Transverse colon (tissue), 4 donors: ENCODE measurements around the gene CLINT1.

Experiments
- CTCF ChIP-seq, 5 experiments: fragments of 200-600 bp in 3 of 5; fragments of 450-650 bp in 2 of 5; sonication (generic) in 3 of 5; IDR thresholded peaks; 1 replicate in 2 of 5; 2 replicates in 3 of 5; pipeline ENCODE4 v1.5.1; 2016 to 2017; ENCODE audit warnings: antibody characterized with exemption in 5 of 5, inconsistent platforms in 3 of 5, mild to moderate bottlenecking in 2 of 5, moderate library complexity in 1 of 5
- EP300 ChIP-seq: sonication (generic); formaldehyde crosslinking; IDR thresholded peaks from one replicate; pipeline ENCODE4 v1.6.1; 2017; ENCODE audit warnings: antibody characterized with exemption, low read depth
- POLR2A ChIP-seq: fragments of 450-650 bp; IDR thresholded peaks from one replicate; pipeline ENCODE4 v1.6.1; 2016; ENCODE audit warnings: antibody characterized with exemption, mild to moderate bottlenecking, moderate library complexity
- POLR2AphosphoS5 ChIP-seq, 3 donors: sonication (generic); formaldehyde crosslinking; IDR thresholded peaks; one replicate each; pipeline ENCODE4 v1.6.1; 2016; ENCODE audit warnings: antibody characterized with exemption in 3 of 3

- no peak for TF ChIP-seq CTCF (IDR thresholded peaks at IDR 0.05)
- TF ChIP-seq POLR2A, result no peak
- no peak for TF ChIP-seq EP300
- no peak for TF ChIP-seq POLR2AphosphoS5 (IDR thresholded peaks at IDR 0.05)
Measured at GRCh38 chr5:157902449-157903116, 43.6 kb upstream of the CLINT1 start.
